Activated gamma-delta T cell treated with anti-CD3 and anti-CD28 coated beads, Interleukin-2, amount 50 U/mL, for 16 hours (primary cell): ENCODE results near the gene INPP4A.

Experiments
- DNase-seq: peaks from one replicate; pipeline ENCODE4 v3.0.0-alpha.2; 2020; ENCODE audit warnings: low read depth

The INPP4A gene

GRCh38 chr2:98564541-98565132 is 120.0 kb downstream of the INPP4A start:
- no peak for DNase-seq

GRCh38 chr2:98565286-98565860 is 120.7 kb downstream of the INPP4A start:
- DNase-seq = no peak

GRCh38 chr2:98565941-98566340 is 121.3 kb downstream of the INPP4A start:
- DNase-seq = no peak

DNA sequence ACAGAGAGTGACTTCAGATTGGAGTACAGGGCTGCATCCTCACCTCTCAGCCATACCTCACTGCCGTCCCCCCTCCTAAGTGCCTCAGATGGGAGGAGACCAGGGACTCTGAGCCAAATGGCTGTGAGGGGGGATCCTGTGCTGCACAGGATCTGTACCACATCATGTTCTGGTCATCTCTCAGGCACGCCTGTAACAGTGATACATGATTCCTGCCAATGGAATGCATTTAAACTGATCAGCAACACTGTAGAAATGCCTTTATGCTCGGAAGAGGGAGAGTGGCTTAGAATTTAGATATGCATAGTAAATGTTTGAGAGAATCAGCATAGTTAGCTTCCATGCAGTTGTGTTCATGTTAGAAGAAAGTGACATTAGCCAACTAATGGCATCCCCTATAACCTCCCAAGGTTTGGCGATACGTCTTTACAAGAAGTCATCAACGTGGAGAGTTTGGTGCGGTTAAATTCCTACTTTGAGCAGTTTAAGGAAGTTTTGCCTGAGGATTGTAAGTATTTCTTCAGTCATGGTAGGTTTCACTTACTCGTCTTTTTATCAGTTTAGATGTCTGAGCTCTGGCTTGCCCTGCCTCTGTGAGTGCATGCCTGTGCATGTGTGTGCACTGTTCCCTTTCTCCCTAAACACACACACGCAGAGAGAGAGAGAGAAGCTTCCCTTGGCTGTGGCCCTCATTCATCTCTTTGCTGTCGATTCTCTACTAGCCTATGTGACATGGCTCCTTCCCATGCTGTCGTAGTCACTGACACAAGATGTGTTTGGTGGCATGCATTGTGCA is 123.7 kb downstream of the INPP4A start:
- no peak for DNase-seq

DNA sequence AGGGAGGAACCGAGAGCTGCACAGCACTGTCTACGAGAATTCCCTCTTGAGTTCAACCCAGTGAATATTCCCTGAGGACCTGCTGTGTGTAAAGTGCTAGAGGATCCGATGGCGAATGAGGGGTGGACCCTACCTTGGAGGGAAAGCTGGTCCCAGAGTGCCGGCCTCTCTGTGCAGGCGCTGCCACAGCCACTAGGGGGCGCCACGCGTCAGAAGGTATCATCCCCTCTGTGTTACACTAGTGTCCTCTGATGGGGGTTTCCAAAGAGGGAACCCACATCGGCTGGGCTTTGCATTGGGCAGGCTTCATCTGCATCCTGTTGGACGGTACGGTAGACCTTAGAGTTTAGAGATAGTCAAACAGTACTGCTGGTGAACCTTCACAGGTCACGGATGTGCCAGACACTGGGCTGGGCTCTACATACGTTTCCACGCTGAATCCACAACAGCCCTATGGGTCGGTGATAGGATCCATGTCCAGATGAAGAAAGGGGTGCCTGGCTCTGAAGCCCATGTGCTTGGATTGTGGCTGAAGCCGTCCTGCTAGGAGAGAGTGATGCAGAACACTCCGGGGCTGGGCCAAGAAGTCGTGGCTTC is 124.6 kb downstream of the INPP4A start:
- DNase-seq = peak; percentile 66

GRCh38 chr2:98569915-98570314 is 125.3 kb downstream of the INPP4A start:
- no peak for DNase-seq

DNA sequence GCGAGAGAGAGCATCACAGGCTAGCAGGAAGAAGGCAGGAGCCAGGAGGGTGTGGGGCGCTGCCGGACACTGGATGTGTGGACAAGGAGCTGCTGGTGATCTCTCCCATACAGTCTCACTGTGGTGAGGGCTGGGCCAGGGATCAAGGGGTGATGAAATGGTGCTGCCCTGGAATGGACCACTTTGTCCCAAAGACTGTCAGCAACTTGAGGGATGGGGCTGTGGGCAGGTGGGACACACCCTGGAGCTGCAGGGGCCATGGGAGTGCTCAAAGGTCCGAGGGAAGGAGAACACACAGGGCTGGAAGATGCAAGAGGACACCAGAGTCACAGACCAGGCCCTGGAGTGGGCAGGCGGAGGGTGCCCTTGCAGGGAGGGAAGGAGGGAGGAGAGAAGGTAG is 125.7 kb downstream of the INPP4A start:
- no peak for DNase-seq

- no peak for DNase-seq
Observed at GRCh38 chr2:98571121-98571701, 126.6 kb downstream of the INPP4A start.

DNA sequence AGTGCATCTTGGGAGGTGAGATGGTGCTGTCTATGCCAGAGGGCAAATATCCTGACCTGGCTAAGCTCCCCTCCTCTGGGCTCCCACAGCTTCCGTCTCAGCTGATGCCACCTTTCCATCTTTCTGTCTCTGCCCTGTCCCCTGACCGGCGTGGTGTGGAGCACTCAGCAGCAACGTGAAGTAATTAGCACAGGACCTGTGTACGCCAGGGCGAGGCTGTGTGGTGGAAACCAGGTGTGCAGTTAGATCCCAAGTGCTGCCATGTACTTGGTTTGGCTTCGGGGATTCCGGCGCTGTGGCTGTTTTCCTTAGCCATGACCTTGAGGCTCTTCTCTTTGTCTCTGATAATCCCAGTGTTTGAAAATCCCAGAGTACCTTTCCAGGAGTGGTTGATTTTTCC is 127.1 kb downstream of the INPP4A start:
- DNase-seq = no peak

DNA sequence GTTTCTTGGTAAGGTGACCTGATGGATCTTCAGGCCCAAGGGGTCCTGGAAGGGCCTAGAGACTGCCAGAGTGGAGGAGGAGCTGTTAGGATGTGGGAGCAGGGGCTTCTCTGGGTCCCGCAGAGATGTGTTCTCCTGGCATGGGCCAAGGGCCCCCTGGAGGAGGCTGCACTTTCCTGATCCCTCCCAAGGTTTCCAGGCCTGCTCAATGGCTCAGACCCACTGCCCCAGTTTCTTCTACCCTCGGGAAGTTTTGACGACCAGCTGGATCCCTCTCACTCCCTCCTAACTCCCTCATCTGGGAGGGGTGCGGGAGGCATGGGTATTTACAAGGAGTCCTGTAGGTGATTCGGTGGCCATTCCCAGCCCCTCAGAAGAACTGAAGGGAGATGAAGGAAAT is 127.6 kb downstream of the INPP4A start:
- no peak for DNase-seq

GRCh38 chr2:98572676-98573075 is 128.0 kb downstream of the INPP4A start:
- DNase-seq = no peak

DNA sequence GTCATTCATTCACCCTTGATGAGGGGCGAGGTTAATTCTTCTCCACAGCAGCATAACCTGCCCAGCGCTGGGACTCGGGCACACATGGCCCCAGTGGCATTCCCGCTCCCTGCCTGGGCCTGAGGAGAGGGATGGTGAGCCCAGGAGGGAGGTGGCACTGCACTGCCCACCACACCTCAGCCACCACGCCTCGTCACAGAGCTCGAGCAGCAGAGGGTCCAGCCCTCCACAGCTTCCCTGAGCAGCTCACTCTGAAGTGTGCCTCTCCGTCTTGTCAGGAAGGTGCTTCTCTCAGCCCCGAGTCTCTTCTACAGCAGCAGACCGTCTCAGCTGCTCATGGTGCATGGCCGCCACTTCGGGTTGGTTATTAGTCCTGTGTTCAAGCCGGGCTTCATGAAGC is 128.8 kb downstream of the INPP4A start:
- no peak for DNase-seq

GRCh38 chr2:98576666-98577312 is 132.1 kb downstream of the INPP4A start:
- no peak for DNase-seq

- no peak for DNase-seq
Observed at GRCh38 chr2:98577313-98577712, 132.7 kb downstream of the INPP4A start.

DNA sequence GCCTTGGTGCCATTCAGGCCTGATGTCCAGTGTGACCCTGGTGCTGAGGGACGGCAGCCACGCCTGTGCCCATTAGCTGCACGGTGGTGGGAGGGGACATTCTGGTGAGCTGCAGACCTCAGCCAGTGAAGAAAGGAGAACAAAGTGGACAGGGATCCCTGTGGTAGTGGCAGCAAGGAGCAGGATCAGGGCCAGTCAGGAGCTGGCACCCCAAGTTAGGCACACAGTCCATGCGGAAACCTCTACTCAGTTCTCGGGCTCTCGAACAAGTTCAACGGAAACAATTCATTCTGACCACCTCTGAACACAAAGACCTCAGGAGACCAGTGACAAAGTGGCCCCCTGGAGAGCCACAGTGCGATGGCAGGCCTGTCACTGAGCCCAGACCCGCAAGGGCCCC is 133.6 kb downstream of the INPP4A start:
- no peak for DNase-seq

- no peak for DNase-seq
Observed at GRCh38 chr2:98579926-98580325, 135.3 kb downstream of the INPP4A start.

GRCh38 chr2:98580656-98581284 is 136.1 kb downstream of the INPP4A start:
- no peak for DNase-seq

DNA sequence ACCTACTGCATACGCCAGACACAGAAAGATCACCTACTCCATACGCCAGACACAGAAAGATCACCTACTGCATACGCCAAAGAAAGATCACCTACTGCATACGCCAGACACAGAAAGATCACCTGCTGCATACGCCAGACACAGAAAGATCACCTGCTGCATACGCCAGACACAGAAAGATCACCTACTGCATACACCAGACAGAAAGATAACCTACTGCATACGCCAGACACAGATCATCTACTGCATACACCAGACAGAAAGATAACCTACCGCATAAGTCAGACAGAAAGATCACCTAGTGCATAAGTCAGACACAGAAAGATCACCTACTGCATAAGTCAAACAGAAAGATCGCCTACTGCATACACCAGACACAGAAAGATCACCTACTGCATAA is 137.9 kb downstream of the INPP4A start:
- DNase-seq = no peak

DNA sequence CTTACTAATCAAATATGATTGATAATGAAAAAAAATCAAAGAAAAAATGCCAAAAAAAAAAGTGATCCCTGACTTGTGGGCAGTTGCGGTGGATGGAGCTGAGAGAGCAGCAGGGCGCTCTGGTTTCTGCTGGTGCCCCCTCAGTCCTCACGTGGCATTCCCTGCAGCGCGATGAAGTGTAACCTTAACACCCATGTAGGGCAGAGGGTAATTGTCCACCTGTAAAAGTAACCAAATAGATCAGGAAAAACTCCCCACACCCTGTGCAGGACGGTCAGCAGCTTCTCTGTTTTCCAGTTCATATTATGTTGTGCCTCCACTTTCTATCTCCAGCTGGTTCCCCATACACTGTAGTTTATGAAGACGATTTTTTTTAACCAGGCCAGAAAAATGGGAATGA is 138.6 kb downstream of the INPP4A start:
- no peak for DNase-seq

DNA sequence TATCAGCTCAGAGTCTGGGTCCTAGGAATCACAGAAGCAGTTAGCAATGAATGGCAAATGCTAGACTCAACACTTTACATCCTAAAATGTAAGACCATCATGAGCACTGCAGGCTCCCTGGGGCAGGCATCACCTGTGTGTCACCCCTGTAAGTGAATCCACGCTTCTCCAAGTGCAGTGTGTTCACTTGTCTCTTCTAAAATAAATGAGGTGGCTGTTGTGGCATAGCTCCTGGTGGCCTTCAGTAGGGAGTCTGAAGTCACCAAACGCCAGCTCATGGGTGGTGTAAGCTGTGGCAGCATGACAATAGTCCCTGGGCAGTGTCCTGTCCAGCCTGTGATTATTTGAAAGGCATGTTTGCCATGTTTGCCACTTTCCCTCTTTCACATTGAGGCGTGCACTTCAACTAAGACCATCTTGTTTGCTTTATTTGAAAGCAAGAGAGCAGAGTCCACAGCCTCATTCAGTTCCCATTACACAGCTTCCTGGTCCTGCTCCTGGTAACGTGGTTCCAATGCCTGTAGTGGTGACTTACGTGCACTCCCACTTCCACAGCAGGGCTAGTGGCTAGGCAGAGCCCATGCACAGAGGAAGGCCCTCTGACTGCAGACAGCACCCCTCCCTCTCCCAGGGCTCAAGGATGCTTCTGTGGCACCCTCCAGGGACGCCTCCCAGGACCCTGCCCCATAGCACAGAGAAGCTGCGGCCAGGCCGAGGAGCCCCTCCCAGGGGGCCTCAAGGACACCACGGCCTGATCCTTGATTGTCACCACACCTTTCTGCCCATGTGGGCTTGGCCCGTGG is 139.4 kb downstream of the INPP4A start:
- no peak for DNase-seq

GRCh38 chr2:98585386-98585785 is 140.7 kb downstream of the INPP4A start:
- no peak for DNase-seq
